ENCODE data around the gene PABPN1. TPM values are rescaled to one million over a fixed set of nuclear protein-coding genes. Genes with fewer than 3 reads are reported as not detected.
A peak's percentile ranks its signal among the peaks of the same experiment; 100 is the strongest.

Gene PABPN1
- polyA plus RNA-seq, 1 donor = 199 TPM

- 100% methylated on average over 1 of the region's 4 CpGs for WGBS (ENCODE audit: insufficient coverage, low lambda C conversion rate)
- Histone ChIP-seq H3K4me1 (ENCODE audit: control insufficient read depth, insufficient read depth, low read length) (peaks cover 1% of the 10 kb centered on the region), H3K9me3 (ENCODE audit: control insufficient read depth, low read depth, low read length) (no peaks in the 10 kb centered on the region), H3K4me3 (ENCODE audit: low read length) (no peak overlapping the region), H3K27me3 (ENCODE audit: control insufficient read depth, insufficient read depth, low read length) (no peaks in the 10 kb centered on the region), H3K36me3 (ENCODE audit: control insufficient read depth, insufficient read depth, low read length) (peaks cover 26% of the 10 kb centered on the region), H3K27ac (ENCODE audit: low read length) (no peak overlapping the region)
- DNase-seq = peak; percentile 56 to 60
These were observed 6.9 kb downstream of the PABPN1 start for GRCh38 chr14:23327947-23328744.

GRCh38 chr14:23335623-23336022 is 14.4 kb downstream of the PABPN1 start:
- no peaks in the 10 kb centered on the region for H3K9me3 ChIP-seq (ENCODE audit: control insufficient read depth, low read depth, low read length)
- no peaks in the 10 kb centered on the region for H3K36me3 ChIP-seq (ENCODE audit: control insufficient read depth, insufficient read depth, low read length)
- H3K4me3 ChIP-seq (ENCODE audit: low read length) = no peak overlapping the region
- peaks cover 3% of the 10 kb centered on the region for H3K27me3 ChIP-seq (ENCODE audit: control insufficient read depth, insufficient read depth, low read length)
- no peaks in the 10 kb centered on the region for H3K4me1 ChIP-seq (ENCODE audit: control insufficient read depth, insufficient read depth, low read length)
- WGBS (ENCODE audit: insufficient coverage, low lambda C conversion rate) = no CpG with 5 or more reads among the region's 5 CpGs
- DNase-seq = no peak
- no peak overlapping the region for H3K27ac ChIP-seq (ENCODE audit: low read length)

- Histone ChIP-seq H3K36me3 (ENCODE audit: control insufficient read depth, insufficient read depth, low read length) (no peaks in the 10 kb centered on the region), H3K27me3 (ENCODE audit: control insufficient read depth, insufficient read depth, low read length) (peaks cover 7% of the 10 kb centered on the region), H3K4me1 (ENCODE audit: control insufficient read depth, insufficient read depth, low read length) (no peaks in the 10 kb centered on the region), H3K9me3 (ENCODE audit: control insufficient read depth, low read depth, low read length) (no peaks in the 10 kb centered on the region), H3K4me3 (ENCODE audit: low read length) (no peak overlapping the region), H3K27ac (ENCODE audit: low read length) (no peak overlapping the region)
- DNase-seq = no peak
- no CpG with 5 or more reads among the region's 1 CpG for WGBS (ENCODE audit: insufficient coverage, low lambda C conversion rate)
These were observed 18.4 kb downstream of the PABPN1 start for GRCh38 chr14:23339506-23340268.

- no CpG with 5 or more reads among the region's 3 CpGs for WGBS (ENCODE audit: insufficient coverage, low lambda C conversion rate)
- Histone ChIP-seq H3K4me3 (ENCODE audit: low read length) (no peak overlapping the region), H3K27me3 (ENCODE audit: control insufficient read depth, insufficient read depth, low read length) (peaks cover 4% of the 10 kb centered on the region), H3K27ac (ENCODE audit: low read length) (no peak overlapping the region), H3K9me3 (ENCODE audit: control insufficient read depth, low read depth, low read length) (no peaks in the 10 kb centered on the region), H3K36me3 (ENCODE audit: control insufficient read depth, insufficient read depth, low read length) (peaks cover 3% of the 10 kb centered on the region), H3K4me1 (ENCODE audit: control insufficient read depth, insufficient read depth, low read length) (no peaks in the 10 kb centered on the region)
- no peak for DNase-seq
These were observed 23.2 kb downstream of the PABPN1 start for GRCh38 chr14:23344481-23344880.

- Histone ChIP-seq H3K27me3 (ENCODE audit: control insufficient read depth, insufficient read depth, low read length) (peaks cover 4% of the 10 kb centered on the region), H3K4me3 (ENCODE audit: low read length) (no peak overlapping the region), H3K4me1 (ENCODE audit: control insufficient read depth, insufficient read depth, low read length) (no peaks in the 10 kb centered on the region), H3K27ac (ENCODE audit: low read length) (no peak overlapping the region), H3K9me3 (ENCODE audit: control insufficient read depth, low read depth, low read length) (no peaks in the 10 kb centered on the region), H3K36me3 (ENCODE audit: control insufficient read depth, insufficient read depth, low read length) (peaks cover 3% of the 10 kb centered on the region)
- no CpG with 5 or more reads among the region's 13 CpGs for WGBS (ENCODE audit: insufficient coverage, low lambda C conversion rate)
- no peak for DNase-seq
These were observed 24.9 kb downstream of the PABPN1 start for GRCh38 chr14:23345987-23346692.

- no peak overlapping the region for H3K4me3 ChIP-seq (ENCODE audit: low read length)
- no peak for DNase-seq
- peaks cover 3% of the 10 kb centered on the region for H3K36me3 ChIP-seq (ENCODE audit: control insufficient read depth, insufficient read depth, low read length)
- H3K27ac ChIP-seq (ENCODE audit: low read length) = no peak overlapping the region
- no peaks in the 10 kb centered on the region for H3K9me3 ChIP-seq (ENCODE audit: control insufficient read depth, low read depth, low read length)
- H3K27me3 ChIP-seq (ENCODE audit: control insufficient read depth, insufficient read depth, low read length) = peaks cover 8% of the 10 kb centered on the region
- H3K4me1 ChIP-seq (ENCODE audit: control insufficient read depth, insufficient read depth, low read length) = no peaks in the 10 kb centered on the region
- WGBS (ENCODE audit: insufficient coverage, low lambda C conversion rate) = no CpG with 5 or more reads among the region's 27 CpGs
These were observed 25.6 kb downstream of the PABPN1 start for GRCh38 chr14:23346693-23347405.

- H3K27me3 ChIP-seq (ENCODE audit: control insufficient read depth, insufficient read depth, low read length) = peaks cover 6% of the 10 kb centered on the region
- H3K4me3 ChIP-seq (ENCODE audit: low read length) = no peak overlapping the region
- H3K27ac ChIP-seq (ENCODE audit: low read length) = no peak overlapping the region
- no CpG with 5 or more reads among the region's 19 CpGs for WGBS (ENCODE audit: insufficient coverage, low lambda C conversion rate)
- DNase-seq = no peak
- H3K4me1 ChIP-seq (ENCODE audit: control insufficient read depth, insufficient read depth, low read length) = no peaks in the 10 kb centered on the region
- H3K36me3 ChIP-seq (ENCODE audit: control insufficient read depth, insufficient read depth, low read length) = peaks cover 3% of the 10 kb centered on the region
- H3K9me3 ChIP-seq (ENCODE audit: control insufficient read depth, low read depth, low read length) = no peaks in the 10 kb centered on the region
These were observed 26.4 kb downstream of the PABPN1 start for GRCh38 chr14:23347406-23348296.

- H3K9me3 ChIP-seq (ENCODE audit: control insufficient read depth, low read depth, low read length) = no peaks in the 10 kb centered on the region
- DNase-seq = no peak
- H3K36me3 ChIP-seq (ENCODE audit: control insufficient read depth, insufficient read depth, low read length) = peaks cover 3% of the 10 kb centered on the region
- H3K4me3 ChIP-seq (ENCODE audit: low read length) = no peak overlapping the region
- H3K4me1 ChIP-seq (ENCODE audit: control insufficient read depth, insufficient read depth, low read length) = peaks cover 5% of the 10 kb centered on the region
- H3K27ac ChIP-seq (ENCODE audit: low read length) = no peak overlapping the region
- H3K27me3 ChIP-seq (ENCODE audit: control insufficient read depth, insufficient read depth, low read length) = peaks cover 8% of the 10 kb centered on the region
- 80% methylated on average over 1 of the region's 6 CpGs for WGBS (ENCODE audit: insufficient coverage, low lambda C conversion rate)
These were observed 27.0 kb downstream of the PABPN1 start for GRCh38 chr14:23348297-23348655.

- DNase-seq = no peak
- H3K27ac ChIP-seq (ENCODE audit: low read length) = no peak overlapping the region
These were observed 28.0 kb downstream of the PABPN1 start for GRCh38 chr14:23349156-23349845.

More at GRCh38 chr14:23349156-23349845, 28.0 kb downstream of the PABPN1 start:
- H3K36me3 ChIP-seq (ENCODE audit: control insufficient read depth, insufficient read depth, low read length) = peaks cover 3% of the 10 kb centered on the region
- H3K27me3 ChIP-seq (ENCODE audit: control insufficient read depth, insufficient read depth, low read length) = peaks cover 16% of the 10 kb centered on the region
- H3K4me3 ChIP-seq (ENCODE audit: low read length) = no peak overlapping the region
- no CpG with 5 or more reads among the region's 8 CpGs for WGBS (ENCODE audit: insufficient coverage, low lambda C conversion rate)
- H3K9me3 ChIP-seq (ENCODE audit: control insufficient read depth, low read depth, low read length) = no peaks in the 10 kb centered on the region
- peaks cover 6% of the 10 kb centered on the region for H3K4me1 ChIP-seq (ENCODE audit: control insufficient read depth, insufficient read depth, low read length)

Measured in large intestine (tissue), 3 donors.